Measurements from ENCODE around the gene XRCC4.
A peak's percentile ranks its signal among the peaks of the same experiment; 100 is the strongest.

The XRCC4 gene

GRCh38 chr5:83363886-83364275, 286.5 kb downstream of the XRCC4 start:
- DNase-seq (ENCODE audit: low read depth): no peak
- H3K4me3 ChIP-seq (ENCODE audit: low read depth, low read length): no peak overlapping the region
- TF ChIP-seq MAX (IDR thresholded peaks at IDR 0.05; ENCODE audit: low read depth, low read length) (no peak), POLR2A (IDR thresholded peaks at IDR 0.05; ENCODE audit: extremely low read depth, insufficient read length) (no peak), MYC (IDR thresholded peaks at IDR 0.05; ENCODE audit: low read depth, low read length) (no peak), CTCF (IDR thresholded peaks at IDR 0.05; ENCODE audit: low read depth, low read length) (no peak)

GRCh38 chr5:83364312-83365299, 287.3 kb downstream of the XRCC4 start:
- H3K4me3 ChIP-seq (ENCODE audit: low read depth, low read length): no peak overlapping the region
- peak; percentile 15 for DNase-seq (ENCODE audit: low read depth)
- TF ChIP-seq CTCF (IDR thresholded peaks at IDR 0.05; ENCODE audit: low read depth, low read length) (no peak), MYC (IDR thresholded peaks at IDR 0.05; ENCODE audit: low read depth, low read length) (no peak), MAX (IDR thresholded peaks at IDR 0.05; ENCODE audit: low read depth, low read length) (no peak), POLR2A (IDR thresholded peaks at IDR 0.05; ENCODE audit: extremely low read depth, insufficient read length) (no peak)

- TF ChIP-seq CTCF (IDR thresholded peaks at IDR 0.05; ENCODE audit: low read depth, low read length) (no peak), MYC (IDR thresholded peaks at IDR 0.05; ENCODE audit: low read depth, low read length) (no peak), MAX (IDR thresholded peaks at IDR 0.05; ENCODE audit: low read depth, low read length) (no peak), POLR2A (IDR thresholded peaks at IDR 0.05; ENCODE audit: extremely low read depth, insufficient read length) (no peak)
- peak overlapping the region; percentile 54 for H3K4me3 ChIP-seq (ENCODE audit: low read depth, low read length)
- peak; percentile 98 for DNase-seq (ENCODE audit: low read depth)
Measured at GRCh38 chr5:83368319-83368718, 291.0 kb downstream of the XRCC4 start.

- H3K4me3 ChIP-seq (ENCODE audit: low read depth, low read length): peak overlapping the region; percentile 54
- DNase-seq (ENCODE audit: low read depth): peak; percentile 81
- TF ChIP-seq MYC (IDR thresholded peaks at IDR 0.05; ENCODE audit: low read depth, low read length) (peak; percentile 38; the same call in 1 of the 2 replicates), MAX (IDR thresholded peaks at IDR 0.05; ENCODE audit: low read depth, low read length) (no peak)
Measured at GRCh38 chr5:83368835-83369234, 291.5 kb downstream of the XRCC4 start.

- TF ChIP-seq MAX (IDR thresholded peaks at IDR 0.05; ENCODE audit: low read depth, low read length) (no peak), MYC (IDR thresholded peaks at IDR 0.05; ENCODE audit: low read depth, low read length) (no peak), CTCF (IDR thresholded peaks at IDR 0.05; ENCODE audit: low read depth, low read length) (no peak), POLR2A (IDR thresholded peaks at IDR 0.05; ENCODE audit: extremely low read depth, insufficient read length) (no peak)
- DNase-seq (ENCODE audit: low read depth): no peak
- no peak overlapping the region for H3K4me3 ChIP-seq (ENCODE audit: low read depth, low read length)
Measured at GRCh38 chr5:83370957-83371356, 293.6 kb downstream of the XRCC4 start.

- no peak for DNase-seq (ENCODE audit: low read depth)
- TF ChIP-seq CTCF (IDR thresholded peaks at IDR 0.05; ENCODE audit: low read depth, low read length): no peak
- TF ChIP-seq MAX (IDR thresholded peaks at IDR 0.05; ENCODE audit: low read depth, low read length): no peak
- no peak for TF ChIP-seq POLR2A (IDR thresholded peaks at IDR 0.05; ENCODE audit: extremely low read depth, insufficient read length)
- TF ChIP-seq MYC (IDR thresholded peaks at IDR 0.05; ENCODE audit: low read depth, low read length): no peak
- H3K4me3 ChIP-seq (ENCODE audit: low read depth, low read length): no peak overlapping the region
Measured at GRCh38 chr5:83371726-83372125, 294.4 kb downstream of the XRCC4 start.

Data from NB4 (cell line).